Measurements from ENCODE around the gene DMRTA2. TPM values are rescaled to one million over a fixed set of nuclear protein-coding genes. Genes with fewer than 3 reads are reported as not detected.

DMRTA2 gene
- total RNA-seq, 2 experiments from 2014 or later = not detected

DNA sequence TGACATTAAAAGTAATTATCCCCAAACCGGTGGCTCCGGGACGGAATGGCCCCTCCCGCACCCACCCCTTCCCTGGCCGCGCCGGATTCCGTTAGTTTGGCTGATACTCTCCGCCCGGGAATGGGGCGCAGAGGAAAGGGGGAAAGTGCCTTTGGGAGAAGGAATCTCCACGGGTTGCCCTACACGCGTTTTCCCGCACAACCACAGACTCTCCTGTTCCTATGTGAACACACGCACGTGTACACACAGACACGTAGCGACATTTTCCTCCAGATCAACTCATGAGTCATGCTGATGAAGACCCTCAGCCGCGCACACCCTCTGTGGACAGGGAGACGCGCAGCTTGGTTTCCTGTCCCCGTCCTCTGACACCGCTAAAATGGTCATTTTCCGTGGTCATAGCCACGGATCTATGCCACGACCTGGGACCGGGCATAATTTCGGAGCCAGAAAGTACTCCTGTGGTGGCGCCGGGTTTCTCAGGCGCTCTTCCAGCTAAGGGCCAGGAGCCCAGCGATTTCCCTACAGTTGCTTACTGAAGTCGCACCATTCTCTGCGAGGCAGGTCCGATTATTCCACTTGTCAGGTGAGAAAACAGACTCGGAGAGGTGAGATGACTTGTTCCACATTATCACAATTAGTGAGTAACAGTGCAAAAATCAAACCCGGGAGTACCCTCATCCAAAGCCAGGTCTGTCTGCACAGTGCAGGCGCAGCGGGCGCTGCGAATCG is 4.0 kb upstream of the DMRTA2 start:
- H3K4me2 ChIP-seq (ENCODE audit: low read length) = no peak overlapping the region
- CTCF ChIA-PET (ENCODE audit: unreplicated experiment) = no interaction called here

DNA sequence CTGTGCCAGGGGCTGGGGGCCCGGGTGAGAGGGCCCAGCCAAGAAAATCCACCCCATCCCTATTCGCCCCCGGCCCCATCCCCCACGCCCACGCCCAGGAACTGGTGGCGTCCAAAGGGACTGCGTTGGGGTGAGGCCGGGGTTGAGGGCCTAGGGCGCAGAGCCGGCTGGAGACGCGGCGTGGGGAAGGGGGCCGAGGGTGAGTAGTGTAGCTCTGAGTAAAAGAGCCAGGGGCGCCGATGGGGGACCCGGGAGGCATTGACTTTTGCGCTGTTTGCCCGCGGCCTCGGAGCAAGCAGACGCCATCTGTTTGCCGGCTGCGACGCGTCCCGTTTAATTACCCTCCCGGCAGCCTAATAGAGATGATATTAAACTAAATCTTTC is 3.5 kb upstream of the DMRTA2 start:
- Histone ChIP-seq H3K27ac (ENCODE audit: low read depth, low read length, poor library complexity, severe bottlenecking) (no peak overlapping the region), H4K20me1 (ENCODE audit: insufficient read depth, low read length) (no peaks in the 10 kb centered on the region), H3K9me2 (ENCODE audit: insufficient read depth, low read length) (no peaks in the 10 kb centered on the region), H3K4me3 (ENCODE audit: low read depth, low read length, poor library complexity, severe bottlenecking) (no peak overlapping the region), H3K9me3 (ENCODE audit: low read length) (no peaks in the 10 kb centered on the region), H3K4me2 (ENCODE audit: low read length) (no peak overlapping the region), H3K79me2 (ENCODE audit: insufficient read depth, low read depth, low read length) (no peaks in the 10 kb centered on the region), H2AFZ (ENCODE audit: low read length) (no peak overlapping the region), H3K4me1 (ENCODE audit: insufficient read depth, low read length, poor library complexity, severe bottlenecking) (no peaks in the 10 kb centered on the region), H3K36me3 (ENCODE audit: insufficient read depth, low read length) (no peaks in the 10 kb centered on the region)
- POLR2A ChIA-PET = no interaction called here
- DNase-seq (ENCODE audit: low spot score) = no peak
- no TSS peak for BruUV-seq (replicated peaks)
- intact Hi-C loops (cut with micrococcal nuclease; ENCODE audit: unreplicated experiment) = no loop called here
- CTCF ChIA-PET (ENCODE audit: unreplicated experiment) = no interaction called here
- TF ChIP-seq EZH2phosphoT487 (IDR thresholded peaks at IDR 0.05; ENCODE audit: borderline replicate concordance, low read depth, low read length) = no peak
- TF ChIP-seq, protein P1, sequence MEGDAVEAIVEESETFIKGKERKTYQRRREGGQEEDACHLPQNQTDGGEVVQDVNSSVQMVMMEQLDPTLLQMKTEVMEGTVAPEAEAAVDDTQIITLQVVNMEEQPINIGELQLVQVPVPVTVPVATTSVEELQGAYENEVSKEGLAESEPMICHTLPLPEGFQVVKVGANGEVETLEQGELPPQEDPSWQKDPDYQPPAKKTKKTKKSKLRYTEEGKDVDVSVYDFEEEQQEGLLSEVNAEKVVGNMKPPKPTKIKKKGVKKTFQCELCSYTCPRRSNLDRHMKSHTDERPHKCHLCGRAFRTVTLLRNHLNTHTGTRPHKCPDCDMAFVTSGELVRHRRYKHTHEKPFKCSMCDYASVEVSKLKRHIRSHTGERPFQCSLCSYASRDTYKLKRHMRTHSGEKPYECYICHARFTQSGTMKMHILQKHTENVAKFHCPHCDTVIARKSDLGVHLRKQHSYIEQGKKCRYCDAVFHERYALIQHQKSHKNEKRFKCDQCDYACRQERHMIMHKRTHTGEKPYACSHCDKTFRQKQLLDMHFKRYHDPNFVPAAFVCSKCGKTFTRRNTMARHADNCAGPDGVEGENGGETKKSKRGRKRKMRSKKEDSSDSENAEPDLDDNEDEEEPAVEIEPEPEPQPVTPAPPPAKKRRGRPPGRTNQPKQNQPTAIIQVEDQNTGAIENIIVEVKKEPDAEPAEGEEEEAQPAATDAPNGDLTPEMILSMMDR (conservative IDR thresholded peaks at IDR 0.05; ENCODE audit: low read length) = no peak

More for the DNA sequence above, 4.0 kb upstream of the DMRTA2 start:
- H2AFZ ChIP-seq (ENCODE audit: low read length) = no peak overlapping the region
- no peaks in the 10 kb centered on the region for H3K4me1 ChIP-seq (ENCODE audit: insufficient read depth, low read length, poor library complexity, severe bottlenecking)
- no peaks in the 10 kb centered on the region for H3K79me2 ChIP-seq (ENCODE audit: insufficient read depth, low read depth, low read length)
- H3K9me2 ChIP-seq (ENCODE audit: insufficient read depth, low read length) = no peaks in the 10 kb centered on the region
- H4K20me1 ChIP-seq (ENCODE audit: insufficient read depth, low read length) = no peaks in the 10 kb centered on the region
- no peak overlapping the region for H3K4me3 ChIP-seq (ENCODE audit: low read depth, low read length, poor library complexity, severe bottlenecking)
- H3K9me3 ChIP-seq (ENCODE audit: low read length) = no peaks in the 10 kb centered on the region
- TF ChIP-seq, protein P1 (conservative IDR thresholded peaks at IDR 0.05; ENCODE audit: low read length) = no peak
- no peak for TF ChIP-seq EZH2phosphoT487 (IDR thresholded peaks at IDR 0.05; ENCODE audit: borderline replicate concordance, low read depth, low read length)
- DNase-seq (ENCODE audit: low spot score) = no peak
- no TSS peak for BruUV-seq (replicated peaks)
- no peak overlapping the region for H3K27ac ChIP-seq (ENCODE audit: low read depth, low read length, poor library complexity, severe bottlenecking)
- POLR2A ChIA-PET = no interaction called here
- H3K36me3 ChIP-seq (ENCODE audit: insufficient read depth, low read length) = no peaks in the 10 kb centered on the region
- intact Hi-C loops (cut with micrococcal nuclease; ENCODE audit: unreplicated experiment) = no loop called here

DNA sequence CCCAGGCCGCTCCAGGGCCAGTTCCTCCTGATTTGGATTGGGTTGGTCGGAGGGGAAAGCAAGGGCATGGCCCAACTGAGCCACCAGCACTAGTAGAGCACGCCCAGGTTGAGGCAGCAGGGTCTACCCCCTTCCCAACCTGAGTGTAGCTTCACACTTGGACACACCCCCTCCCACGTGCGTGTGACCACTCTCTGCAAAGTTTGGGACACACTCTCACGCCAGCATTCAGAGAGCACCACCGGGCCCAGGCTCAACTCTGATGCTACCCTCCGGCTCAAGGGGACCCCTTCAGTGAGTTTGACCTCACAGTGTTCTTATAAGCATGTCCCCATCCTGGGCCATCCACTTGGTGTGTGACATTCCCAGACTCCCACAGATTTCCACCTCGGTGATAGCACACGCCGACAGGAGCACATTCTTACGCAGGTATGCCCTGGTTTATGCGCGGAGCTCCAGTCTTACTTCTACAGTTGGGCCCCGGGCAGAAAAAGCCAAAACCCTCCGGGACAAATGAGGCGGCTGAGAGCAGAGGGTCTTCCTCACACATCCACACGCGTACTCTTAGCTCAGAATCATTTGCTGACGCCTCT is 3.0 kb upstream of the DMRTA2 start:
- no TSS peak for BruUV-seq (replicated peaks)
- H3K79me2 ChIP-seq (ENCODE audit: insufficient read depth, low read depth, low read length) = no peaks in the 10 kb centered on the region
- H3K4me1 ChIP-seq (ENCODE audit: insufficient read depth, low read length, poor library complexity, severe bottlenecking) = no peaks in the 10 kb centered on the region
- no peaks in the 10 kb centered on the region for H3K9me3 ChIP-seq (ENCODE audit: low read length)
- no peaks in the 10 kb centered on the region for H4K20me1 ChIP-seq (ENCODE audit: insufficient read depth, low read length)
- no peak for DNase-seq (ENCODE audit: low spot score)
- intact Hi-C loops (cut with micrococcal nuclease; ENCODE audit: unreplicated experiment) = no loop called here
- H3K27ac ChIP-seq (ENCODE audit: low read depth, low read length, poor library complexity, severe bottlenecking) = no peak overlapping the region
- no peaks in the 10 kb centered on the region for H3K36me3 ChIP-seq (ENCODE audit: insufficient read depth, low read length)
- POLR2A ChIA-PET = no interaction called here
- CTCF ChIA-PET (ENCODE audit: unreplicated experiment) = no interaction called here
- H3K4me3 ChIP-seq (ENCODE audit: low read depth, low read length, poor library complexity, severe bottlenecking) = no peak overlapping the region
- H3K9me2 ChIP-seq (ENCODE audit: insufficient read depth, low read length) = no peaks in the 10 kb centered on the region
- no peak for TF ChIP-seq EZH2phosphoT487 (IDR thresholded peaks at IDR 0.05; ENCODE audit: borderline replicate concordance, low read depth, low read length)
- TF ChIP-seq, protein P1 (conservative IDR thresholded peaks at IDR 0.05; ENCODE audit: low read length) = no peak
- no peak overlapping the region for H2AFZ ChIP-seq (ENCODE audit: low read length)
- H3K4me2 ChIP-seq (ENCODE audit: low read length) = no peak overlapping the region

All from OCI-LY7 (cell line).